ENCODE results near the gene NAA80. TPM values are rescaled to one million over a fixed set of nuclear protein-coding genes. Genes with fewer than 3 reads are reported as not detected.

NAA80 gene
- total and polyA plus RNA-seq, 2 of the 13 experiments (the other 11 are each of a cell fraction or from before 2014, with no cell fraction given), result 3.4 to 8.7 TPM

DNA sequence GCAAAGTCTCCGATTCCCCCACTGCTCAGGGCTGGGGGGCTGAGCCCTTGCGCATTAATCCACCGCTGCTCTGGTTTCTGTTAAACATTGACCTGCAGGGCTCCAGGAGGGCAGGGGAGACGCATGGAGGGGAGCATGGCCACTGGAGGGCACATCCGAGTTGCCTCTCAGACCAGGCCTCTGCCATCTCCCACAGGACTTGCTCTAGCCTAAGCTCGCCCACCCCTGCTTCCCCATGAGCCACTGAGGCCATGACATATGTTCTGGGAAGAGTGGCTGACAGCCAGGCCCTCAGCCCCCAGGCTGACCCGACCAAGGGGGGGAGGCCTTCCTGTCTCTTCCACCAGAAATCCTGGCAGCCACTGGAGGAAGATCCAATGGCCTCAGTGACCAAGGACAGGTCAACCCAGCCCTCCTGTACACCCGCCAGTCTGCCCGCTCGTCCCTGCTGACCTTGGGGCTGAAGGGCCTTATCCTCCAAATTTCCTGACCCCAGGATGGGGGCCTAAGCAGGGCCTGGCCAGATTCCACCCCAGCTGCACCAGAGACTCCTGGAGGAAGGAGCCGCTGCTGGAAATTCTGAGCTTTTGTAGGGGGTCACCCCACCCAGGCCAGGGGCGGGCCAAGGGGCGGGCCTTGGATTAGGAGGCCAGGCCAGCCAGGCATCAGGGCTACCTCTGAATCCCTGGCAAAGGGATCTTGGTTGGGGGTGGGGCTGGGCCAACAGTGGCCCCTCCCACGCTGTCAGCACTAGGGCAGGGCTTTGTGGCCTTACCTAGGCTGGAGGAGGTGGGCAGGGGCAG lies 4.0 kb upstream of the NAA80 start, which contains the start of gene HYAL1 (continued):
- TF ChIP-seq, protein P1, sequence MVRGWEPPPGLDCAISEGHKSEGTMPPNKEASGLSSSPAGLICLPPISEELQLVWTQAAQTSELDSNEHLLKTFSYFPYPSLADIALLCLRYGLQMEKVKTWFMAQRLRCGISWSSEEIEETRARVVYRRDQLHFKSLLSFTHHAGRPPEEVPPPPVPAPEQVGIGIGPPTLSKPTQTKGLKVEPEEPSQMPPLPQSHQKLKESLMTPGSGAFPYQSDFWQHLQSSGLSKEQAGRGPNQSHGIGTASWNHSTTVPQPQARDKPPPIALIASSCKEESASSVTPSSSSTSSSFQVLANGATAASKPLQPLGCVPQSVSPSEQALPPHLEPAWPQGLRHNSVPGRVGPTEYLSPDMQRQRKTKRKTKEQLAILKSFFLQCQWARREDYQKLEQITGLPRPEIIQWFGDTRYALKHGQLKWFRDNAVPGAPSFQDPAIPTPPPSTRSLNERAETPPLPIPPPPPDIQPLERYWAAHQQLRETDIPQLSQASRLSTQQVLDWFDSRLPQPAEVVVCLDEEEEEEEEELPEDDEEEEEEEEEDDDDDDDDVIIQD (CRISPR knock-in tag; IDR thresholded peaks at IDR 0.05; ENCODE audit: low read depth), result peak; percentile 20; the same call in 1 of the 2 replicates
- peak; percentile 20; the same call in 1 of the 2 replicates for TF ChIP-seq CEBPG (CRISPR knock-in tag; IDR thresholded peaks at IDR 0.05)
- no peak for TF ChIP-seq ZNF143 (CRISPR knock-in tag; IDR thresholded peaks at IDR 0.05)
- TF ChIP-seq NKX3-1 (CRISPR knock-in tag; IDR thresholded peaks at IDR 0.05), result no peak
- peak; percentile 90 for TF ChIP-seq SRSF1 (optimal IDR thresholded peaks at IDR 0.05; ENCODE audit: low read depth, low read length)
- TF ChIP-seq, protein P2, sequence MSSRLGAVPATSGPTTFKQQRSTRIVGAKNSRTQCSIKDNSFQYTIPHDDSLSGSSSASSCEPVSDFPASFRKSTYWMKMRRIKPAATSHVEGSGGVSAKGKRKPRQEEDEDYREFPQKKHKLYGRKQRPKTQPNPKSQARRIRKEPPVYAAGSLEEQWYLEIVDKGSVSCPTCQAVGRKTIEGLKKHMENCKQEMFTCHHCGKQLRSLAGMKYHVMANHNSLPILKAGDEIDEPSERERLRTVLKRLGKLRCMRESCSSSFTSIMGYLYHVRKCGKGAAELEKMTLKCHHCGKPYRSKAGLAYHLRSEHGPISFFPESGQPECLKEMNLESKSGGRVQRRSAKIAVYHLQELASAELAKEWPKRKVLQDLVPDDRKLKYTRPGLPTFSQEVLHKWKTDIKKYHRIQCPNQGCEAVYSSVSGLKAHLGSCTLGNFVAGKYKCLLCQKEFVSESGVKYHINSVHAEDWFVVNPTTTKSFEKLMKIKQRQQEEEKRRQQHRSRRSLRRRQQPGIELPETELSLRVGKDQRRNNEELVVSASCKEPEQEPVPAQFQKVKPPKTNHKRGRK (CRISPR knock-in tag; IDR thresholded peaks at IDR 0.05), result no peak
- TF ChIP-seq YEATS4 (CRISPR knock-in tag; IDR thresholded peaks at IDR 0.05; ENCODE audit: borderline replicate concordance), result no peak
- TF ChIP-seq, protein P3, sequence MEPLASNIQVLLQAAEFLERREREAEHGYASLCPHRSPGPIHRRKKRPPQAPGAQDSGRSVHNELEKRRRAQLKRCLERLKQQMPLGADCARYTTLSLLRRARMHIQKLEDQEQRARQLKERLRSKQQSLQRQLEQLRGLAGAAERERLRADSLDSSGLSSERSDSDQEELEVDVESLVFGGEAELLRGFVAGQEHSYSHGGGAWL (CRISPR knock-in tag; IDR thresholded peaks at IDR 0.05), result peak; percentile 88
- TF ChIP-seq ZNF672 (CRISPR knock-in tag; IDR thresholded peaks at IDR 0.05), result no peak
